HCT116 (cell line): ENCODE data around the gene LYSMD1.

Source experiments
- CBX3 ChIP-seq: IDR thresholded peaks from 2 replicates; pipeline ENCODE4 v1.6.1; 2012; ENCODE audit warnings: low read depth
- CTCF ChIP-seq, 3 experiments: fragments of 200-600 bp in 1 of 3; sonication (generic) in 1 of 3; IDR thresholded peaks in 2 of 3; conservative IDR thresholded peaks in 1 of 3; 2 replicates each; pipeline ENCODE4 v1.5.1; 2012 to 2017; ENCODE audit warnings: low read depth in 2 of 3, low read length in 2 of 3, antibody characterized with exemption in 1 of 3, borderline replicate concordance in 1 of 3, control low read depth in 1 of 3, mild to moderate bottlenecking in 1 of 3, mixed read lengths in 1 of 3, mixed run types in 1 of 3, moderate library complexity in 1 of 3; ENCODE audit not compliant: insufficient read depth in 1 of 3
- EGR1 ChIP-seq: IDR thresholded peaks from 2 replicates; pipeline ENCODE4 v1.6.1; 2012; ENCODE audit warnings: low read depth
- EZH2 ChIP-seq: fragments of 200-600 bp; sonication (generic); IDR thresholded peaks from 2 replicates; pipeline ENCODE4 v1.6.1; 2017; ENCODE audit warnings: antibody characterized with exemption, mixed run types
- FOSL1 ChIP-seq: IDR thresholded peaks from 2 replicates; pipeline ENCODE4 v1.6.1; 2012; ENCODE audit warnings: low read depth
- POLR2A ChIP-seq: IDR thresholded peaks from 2 replicates; pipeline ENCODE4 v1.7.0; 2011; ENCODE audit warnings: borderline replicate concordance; ENCODE audit not compliant: insufficient read depth, insufficient read length; ENCODE audit errors: extremely low read depth
- POLR2AphosphoS5 ChIP-seq: IDR thresholded peaks from 2 replicates; pipeline ENCODE4 v1.6.1; 2011; ENCODE audit warnings: mild to moderate bottlenecking, low read depth, low read length, moderate library complexity
- SP1 ChIP-seq: IDR thresholded peaks from 2 replicates; pipeline ENCODE4 v1.6.1; 2012; ENCODE audit warnings: low read depth
- SRF ChIP-seq: IDR thresholded peaks from 2 replicates; pipeline ENCODE4 v1.6.1; 2012; ENCODE audit warnings: low read depth
- YY1 ChIP-seq: IDR thresholded peaks from 2 replicates; pipeline ENCODE4 v1.6.1; 2011; ENCODE audit warnings: low read length, low read depth, moderate library complexity, mild to moderate bottlenecking; ENCODE audit not compliant: insufficient replicate concordance; ENCODE audit errors: extremely low read depth
- ZFX ChIP-seq: fragments of 450-650 bp; IDR thresholded peaks from 2 replicates; pipeline ENCODE4 v1.6.1; 2017
- ZNF274 ChIP-seq: fragments of 200-500 bp; sonication (Bioruptor generic); IDR thresholded peaks from 2 replicates; pipeline ENCODE4 v1.6.1; 2014; ENCODE audit warnings: mild to moderate bottlenecking, low read depth, low read length, inconsistent platforms
- TF ChIP-seq, protein P1 (sequence below): IDR thresholded peaks from 2 replicates; pipeline ENCODE4 v1.6.1; 2012; ENCODE audit warnings: low read depth
- TF ChIP-seq, protein P2 (sequence below): IDR thresholded peaks from 2 replicates; pipeline ENCODE4 v1.6.1; 2012

- TF ChIP-seq CTCF (IDR thresholded peaks at IDR 0.05 in 2 of 3, conservative IDR thresholded peaks at IDR 0.05 in 1 of 3; ENCODE audit: borderline replicate concordance in 1 of 3, insufficient read depth in 1 of 3, low read depth in 2 of 3, low read length in 2 of 3) (no peak), ZFX (no peak), EGR1 (no peak), SP1 (no peak), YY1 (no peak), EZH2 (no peak), POLR2A (no peak), SRF (no peak), ZNF274 (no peak), FOSL1 (no peak), CBX3 (no peak), POLR2AphosphoS5 (no peak)
- TF ChIP-seq, protein P1, sequence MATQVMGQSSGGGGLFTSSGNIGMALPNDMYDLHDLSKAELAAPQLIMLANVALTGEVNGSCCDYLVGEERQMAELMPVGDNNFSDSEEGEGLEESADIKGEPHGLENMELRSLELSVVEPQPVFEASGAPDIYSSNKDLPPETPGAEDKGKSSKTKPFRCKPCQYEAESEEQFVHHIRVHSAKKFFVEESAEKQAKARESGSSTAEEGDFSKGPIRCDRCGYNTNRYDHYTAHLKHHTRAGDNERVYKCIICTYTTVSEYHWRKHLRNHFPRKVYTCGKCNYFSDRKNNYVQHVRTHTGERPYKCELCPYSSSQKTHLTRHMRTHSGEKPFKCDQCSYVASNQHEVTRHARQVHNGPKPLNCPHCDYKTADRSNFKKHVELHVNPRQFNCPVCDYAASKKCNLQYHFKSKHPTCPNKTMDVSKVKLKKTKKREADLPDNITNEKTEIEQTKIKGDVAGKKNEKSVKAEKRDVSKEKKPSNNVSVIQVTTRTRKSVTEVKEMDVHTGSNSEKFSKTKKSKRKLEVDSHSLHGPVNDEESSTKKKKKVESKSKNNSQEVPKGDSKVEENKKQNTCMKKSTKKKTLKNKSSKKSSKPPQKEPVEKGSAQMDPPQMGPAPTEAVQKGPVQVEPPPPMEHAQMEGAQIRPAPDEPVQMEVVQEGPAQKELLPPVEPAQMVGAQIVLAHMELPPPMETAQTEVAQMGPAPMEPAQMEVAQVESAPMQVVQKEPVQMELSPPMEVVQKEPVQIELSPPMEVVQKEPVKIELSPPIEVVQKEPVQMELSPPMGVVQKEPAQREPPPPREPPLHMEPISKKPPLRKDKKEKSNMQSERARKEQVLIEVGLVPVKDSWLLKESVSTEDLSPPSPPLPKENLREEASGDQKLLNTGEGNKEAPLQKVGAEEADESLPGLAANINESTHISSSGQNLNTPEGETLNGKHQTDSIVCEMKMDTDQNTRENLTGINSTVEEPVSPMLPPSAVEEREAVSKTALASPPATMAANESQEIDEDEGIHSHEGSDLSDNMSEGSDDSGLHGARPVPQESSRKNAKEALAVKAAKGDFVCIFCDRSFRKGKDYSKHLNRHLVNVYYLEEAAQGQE = no peak
- TF ChIP-seq, protein P2, sequence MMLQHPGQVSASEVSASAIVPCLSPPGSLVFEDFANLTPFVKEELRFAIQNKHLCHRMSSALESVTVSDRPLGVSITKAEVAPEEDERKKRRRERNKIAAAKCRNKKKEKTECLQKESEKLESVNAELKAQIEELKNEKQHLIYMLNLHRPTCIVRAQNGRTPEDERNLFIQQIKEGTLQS = no peak
These were observed 18.5 kb upstream of the LYSMD1 start for GRCh38 chr1:151184211-151184610.
